Left ventricle myocardium superior (tissue), 1 donor: Measurements from ENCODE around the gene COASY. TPM values are rescaled to one million over a fixed set of nuclear protein-coding genes. Genes with fewer than 3 reads are reported as not detected.
A peak's percentile ranks its signal among the peaks of the same experiment; 100 is the strongest.
"Not testable (repeated sequence)": the region's sequence is repeated elsewhere in the genome, so short reads cannot be mapped to it uniquely, and the experiment has no call there.

Experiments
- ATAC-seq: fragments of 200-7000 bp; cut with Tn5 transposase; one replicate; pipeline ENCODE4 v1.9.1; 2020; ENCODE audit warnings: mild to moderate bottlenecking, moderate library complexity
- DNase-seq: peaks from one replicate; pipeline ENCODE4 v3.0.0-alpha.2; 2020
- intact Hi-C: fragments of 100-400 bp; cut with micrococcal nuclease; formaldehyde crosslinking; loops from one replicate; pipeline ENCODE4 v1.11.0; 2022
- total RNA-seq: library from RNA; stranded (reverse); fragmentation: NEBNext Ultra II Directional; extraction: Animal tissue kit (Norgen Biotek cat#: 25700); gene quantifications from one replicate; pipeline ENCODE4 v1.2.1, GENCODE V29; 2021
- donor health status: DM: no; HTN: yes; CAD: no; lungs with severe emphysema.

Gene COASY
- total RNA-seq, 1 donor from 2014 or later, result 45.2 TPM

DNA sequence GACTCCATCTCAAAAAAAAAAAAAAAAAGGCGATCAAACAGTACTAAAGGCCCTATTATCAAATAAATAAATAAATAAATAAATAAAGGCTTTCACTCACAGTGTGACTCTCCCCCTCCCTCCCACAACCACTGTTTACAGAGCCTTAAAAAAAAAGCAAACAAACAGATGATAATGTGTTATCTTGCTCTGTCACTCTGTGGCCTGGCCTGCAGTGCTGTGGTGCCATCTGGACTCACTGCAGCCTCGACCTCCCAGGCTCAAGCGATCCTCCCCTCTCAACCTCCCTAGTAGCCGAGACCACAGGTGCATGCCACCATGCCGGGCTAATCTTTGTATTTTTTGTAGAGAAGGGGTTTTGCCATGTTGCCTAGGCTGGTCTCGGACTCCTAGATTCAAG, 34.0 kb upstream of the COASY start:
- intact Hi-C loops, result no loop called here
- no peak for ATAC-seq
- peak; percentile 1 for DNase-seq

DNA sequence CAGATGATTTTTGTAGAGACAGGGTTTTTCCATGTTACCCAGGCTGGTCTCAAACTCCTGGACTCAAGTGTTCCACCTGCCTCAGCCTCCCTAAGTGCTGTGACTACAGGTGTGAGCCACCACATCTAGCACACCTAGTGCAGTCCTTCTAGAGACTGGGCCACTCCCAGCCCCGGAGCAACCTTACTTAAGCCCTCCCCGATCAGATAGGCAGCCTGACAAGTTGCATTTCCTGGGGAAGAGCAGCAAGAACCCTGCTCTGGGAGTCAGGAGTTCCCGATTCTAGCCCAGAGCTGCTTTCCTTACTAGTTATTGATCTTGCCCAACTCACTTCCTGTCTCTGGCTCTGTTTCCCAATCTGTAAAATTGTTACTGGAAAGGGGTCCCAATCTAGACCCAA, 32.9 kb upstream of the COASY start:
- intact Hi-C loops, result no loop called here
- ATAC-seq (no peak), DNase-seq (no peak)

- DNase-seq, result no peak
- no peak for ATAC-seq
- intact Hi-C loops, result no loop called here
Observed at GRCh38 chr17:42530952-42531454, 30.9 kb upstream of the COASY start.

GRCh38 chr17:42531455-42532354, 30.2 kb upstream of the COASY start:
- intact Hi-C loops, result no loop called here
- peak; percentile 44 for ATAC-seq
- DNase-seq, result peak; percentile 86

- ATAC-seq, result peak; percentile 6
Observed at GRCh38 chr17:42535155-42536047, 26.5 kb upstream of the COASY start.

GRCh38 chr17:42536048-42536371, 25.9 kb upstream of the COASY start, which contains the start of gene NAGLU:
Gene NAGLU (plus strand): TSS chr17:42536241. CDS start chr17:42536273, 32 bp downstream.
- ATAC-seq (peak; percentile 85), DNase-seq (peak; percentile 99)
- intact Hi-C loops, result no loop called here

More at GRCh38 chr17:42535155-42536047, 26.5 kb upstream of the COASY start:
- DNase-seq, result no peak
- intact Hi-C loops, result no loop called here

DNA sequence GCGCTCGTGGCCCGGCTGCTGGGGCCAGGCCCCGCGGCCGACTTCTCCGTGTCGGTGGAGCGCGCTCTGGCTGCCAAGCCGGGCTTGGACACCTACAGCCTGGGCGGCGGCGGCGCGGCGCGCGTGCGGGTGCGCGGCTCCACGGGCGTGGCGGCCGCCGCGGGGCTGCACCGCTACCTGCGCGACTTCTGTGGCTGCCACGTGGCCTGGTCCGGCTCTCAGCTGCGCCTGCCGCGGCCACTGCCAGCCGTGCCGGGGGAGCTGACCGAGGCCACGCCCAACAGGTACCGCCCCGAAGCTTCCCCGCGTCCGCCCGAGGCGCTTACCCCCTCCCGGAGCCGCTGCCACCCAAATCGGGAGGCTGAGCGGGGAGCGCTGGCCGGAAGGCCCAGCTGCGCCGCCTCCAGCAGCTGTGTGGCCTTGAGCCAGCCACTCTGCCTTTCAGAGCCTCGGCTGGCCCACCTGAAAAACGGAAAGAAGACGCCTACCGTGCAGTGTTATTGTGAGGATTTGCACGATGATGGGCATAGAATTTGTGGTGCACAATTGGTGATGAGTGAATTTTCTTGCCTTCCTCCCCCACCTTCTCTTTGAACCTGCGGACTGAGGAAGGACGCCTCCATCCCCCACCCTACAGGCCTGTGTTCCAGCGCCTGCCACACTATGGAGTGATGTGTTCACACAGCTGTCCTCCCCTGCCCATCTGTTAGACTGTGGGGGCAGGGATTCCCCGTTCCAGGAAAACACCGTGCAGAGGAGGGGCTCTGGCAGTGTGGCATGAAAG, 25.4 kb upstream of the COASY start:
- intact Hi-C loops, result no loop called here
- ATAC-seq, result peak; percentile 75
- DNase-seq, result peak; percentile 93

DNA sequence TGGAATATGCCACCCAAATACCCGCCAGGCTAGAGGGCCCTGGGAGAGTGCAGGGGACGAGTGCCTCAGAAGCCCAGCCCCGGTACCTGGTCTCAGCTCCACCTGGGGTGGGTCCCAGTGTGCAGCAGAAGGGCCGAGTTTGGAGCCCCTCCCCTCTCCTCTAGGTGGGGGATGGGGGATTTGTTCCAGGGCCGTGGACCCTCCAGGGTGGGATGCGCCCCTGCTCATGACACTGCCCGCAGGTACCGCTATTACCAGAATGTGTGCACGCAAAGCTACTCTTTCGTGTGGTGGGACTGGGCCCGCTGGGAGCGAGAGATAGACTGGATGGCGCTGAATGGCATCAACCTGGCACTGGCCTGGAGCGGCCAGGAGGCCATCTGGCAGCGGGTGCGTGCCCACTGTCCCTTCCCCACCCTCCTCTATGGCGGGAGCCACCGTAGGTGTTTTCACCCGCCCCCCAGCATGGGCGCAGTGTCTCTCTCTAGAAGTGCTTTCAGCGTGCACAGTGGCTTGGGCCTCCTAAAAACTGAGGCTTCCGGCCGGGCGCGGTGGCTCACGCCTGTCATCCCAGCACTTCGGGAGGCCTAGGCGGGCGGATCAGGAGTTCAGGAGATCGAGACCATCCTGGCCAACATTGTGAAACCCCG, 24.7 kb upstream of the COASY start:
- intact Hi-C loops, result no loop called here
- peak; percentile 35 for DNase-seq
- peak; percentile 3 for ATAC-seq

GRCh38 chr17:42537826-42538451, 24.0 kb upstream of the COASY start:
- intact Hi-C loops, result no loop called here
- DNase-seq, result no peak
- no peak for ATAC-seq

DNA sequence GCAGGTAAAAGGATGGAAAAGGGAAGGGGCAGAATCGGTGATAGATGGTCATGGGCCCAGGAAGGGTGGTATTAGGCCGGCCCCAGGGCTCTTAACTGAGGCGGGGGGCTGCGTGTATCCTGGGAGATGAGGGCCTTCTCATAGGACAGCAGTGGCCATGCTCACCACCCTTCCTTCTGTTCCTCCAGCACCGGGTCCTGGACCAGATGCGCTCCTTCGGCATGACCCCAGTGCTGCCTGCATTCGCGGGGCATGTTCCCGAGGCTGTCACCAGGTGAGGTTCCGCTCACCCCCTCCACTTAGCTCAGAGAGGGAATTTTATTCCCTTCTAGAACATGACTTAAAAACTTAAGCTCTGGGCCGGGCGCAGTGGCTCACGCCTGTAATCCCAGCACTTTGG, 23.5 kb upstream of the COASY start:
- no peak for DNase-seq
- intact Hi-C loops, result no loop called here
- ATAC-seq, result no peak

- ATAC-seq, DNase-seq, intact Hi-C loops: not testable (repeated sequence)
Observed at GRCh38 chr17:42540558-42540957, 21.4 kb upstream of the COASY start.

GRCh38 chr17:42541041-42541833, 20.7 kb upstream of the COASY start:
- intact Hi-C loops, result no loop called here
- DNase-seq, result no peak
- no peak for ATAC-seq

DNA sequence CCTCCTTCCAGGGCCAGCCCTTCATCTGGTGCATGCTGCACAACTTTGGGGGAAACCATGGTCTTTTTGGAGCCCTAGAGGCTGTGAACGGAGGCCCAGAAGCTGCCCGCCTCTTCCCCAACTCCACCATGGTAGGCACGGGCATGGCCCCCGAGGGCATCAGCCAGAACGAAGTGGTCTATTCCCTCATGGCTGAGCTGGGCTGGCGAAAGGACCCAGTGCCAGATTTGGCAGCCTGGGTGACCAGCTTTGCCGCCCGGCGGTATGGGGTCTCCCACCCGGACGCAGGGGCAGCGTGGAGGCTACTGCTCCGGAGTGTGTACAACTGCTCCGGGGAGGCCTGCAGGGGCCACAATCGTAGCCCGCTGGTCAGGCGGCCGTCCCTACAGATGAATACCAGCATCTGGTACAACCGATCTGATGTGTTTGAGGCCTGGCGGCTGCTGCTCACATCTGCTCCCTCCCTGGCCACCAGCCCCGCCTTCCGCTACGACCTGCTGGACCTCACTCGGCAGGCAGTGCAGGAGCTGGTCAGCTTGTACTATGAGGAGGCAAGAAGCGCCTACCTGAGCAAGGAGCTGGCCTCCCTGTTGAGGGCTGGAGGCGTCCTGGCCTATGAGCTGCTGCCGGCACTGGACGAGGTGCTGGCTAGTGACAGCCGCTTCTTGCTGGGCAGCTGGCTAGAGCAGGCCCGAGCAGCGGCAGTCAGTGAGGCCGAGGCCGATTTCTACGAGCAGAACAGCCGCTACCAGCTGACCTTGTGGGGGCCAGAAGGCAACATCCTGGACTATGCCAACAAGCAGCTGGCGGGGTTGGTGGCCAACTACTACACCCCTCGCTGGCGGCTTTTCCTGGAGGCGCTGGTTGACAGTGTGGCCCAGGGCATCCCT, 18.5 kb upstream of the COASY start:
- intact Hi-C loops, result no loop called here
- no peak for DNase-seq
- no peak for ATAC-seq

DNA sequence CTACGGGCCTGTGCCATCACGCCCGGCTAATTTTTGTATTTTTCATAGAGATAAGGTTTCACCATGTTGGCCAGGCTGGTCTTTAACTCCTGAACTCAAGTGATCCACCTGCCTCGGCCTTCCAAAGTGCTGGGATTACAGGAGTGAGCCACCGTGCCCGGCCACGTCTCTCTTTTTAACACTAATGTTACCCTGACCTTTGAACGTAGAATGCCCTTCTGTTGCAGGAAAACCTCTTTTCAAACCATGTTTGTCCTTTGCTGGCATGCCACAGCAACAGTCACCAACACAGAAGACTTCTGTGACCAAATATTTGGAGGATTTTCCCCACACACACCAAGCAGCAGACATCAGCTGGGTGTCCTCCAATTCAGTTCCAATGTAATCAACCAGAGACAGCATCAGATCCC, 17.1 kb upstream of the COASY start:
- DNase-seq (no peak), ATAC-seq (no peak)
- intact Hi-C loops, result no loop called here

- intact Hi-C loops, DNase-seq, ATAC-seq: not testable (repeated sequence)
Observed at GRCh38 chr17:42545755-42546505, 16.0 kb upstream of the COASY start.

DNA sequence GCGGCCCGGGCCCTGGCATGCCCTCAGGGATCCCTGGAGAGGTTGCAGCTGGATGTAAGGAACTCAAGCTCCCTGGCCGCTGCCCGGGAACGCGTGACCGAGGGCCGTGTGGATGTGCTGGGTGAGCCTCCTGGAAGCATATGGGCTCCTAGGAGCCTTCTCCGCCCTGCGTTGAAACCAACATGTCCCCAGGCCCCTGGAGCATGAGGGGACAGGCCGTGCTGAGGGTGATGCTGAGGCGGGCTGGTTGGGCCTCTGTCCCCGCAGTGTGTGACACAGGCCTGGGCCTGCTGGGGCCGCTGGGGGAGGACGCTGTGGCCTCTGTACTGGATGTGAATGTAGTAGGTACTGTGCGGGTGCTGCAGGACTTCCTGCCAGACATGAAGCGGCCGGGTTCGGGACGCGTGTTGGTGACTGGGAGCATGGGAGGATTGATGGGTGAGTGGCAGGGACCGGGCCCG, 14.9 kb upstream of the COASY start:
- DNase-seq (no peak), ATAC-seq (peak; percentile 4)

More for the DNA sequence above, 14.9 kb upstream of the COASY start:
- intact Hi-C loops, result no loop called here
